HT-29 (cell line): ENCODE data around the gene CFAP46. TPM values are rescaled to one million over a fixed set of nuclear protein-coding genes. Genes with fewer than 3 reads are reported as not detected.
"Not testable (repeated sequence)": the region's sequence is repeated elsewhere in the genome, so short reads cannot be mapped to it uniquely, and the experiment has no call there.

Source experiments
- DNase-seq: peaks from one replicate; pipeline ENCODE4 v3.0.0-alpha.2; 2015; ENCODE audit warnings: low spot score
- total RNA-seq: library from RNA; depleted of rRNA; stranded (reverse); fragments of >200 nt; shearing (Covaris generic); gene quantifications from 2 replicates; pipeline ENCODE4 v1.2.3, GENCODE V29; 2014; rRNA removed

The CFAP46 gene
- total RNA-seq, 1 experiment from 2014 or later = not detected

GRCh38 chr10:132776821-132777220 is 165.5 kb downstream of the CFAP46 start:
- no peak for DNase-seq

DNA sequence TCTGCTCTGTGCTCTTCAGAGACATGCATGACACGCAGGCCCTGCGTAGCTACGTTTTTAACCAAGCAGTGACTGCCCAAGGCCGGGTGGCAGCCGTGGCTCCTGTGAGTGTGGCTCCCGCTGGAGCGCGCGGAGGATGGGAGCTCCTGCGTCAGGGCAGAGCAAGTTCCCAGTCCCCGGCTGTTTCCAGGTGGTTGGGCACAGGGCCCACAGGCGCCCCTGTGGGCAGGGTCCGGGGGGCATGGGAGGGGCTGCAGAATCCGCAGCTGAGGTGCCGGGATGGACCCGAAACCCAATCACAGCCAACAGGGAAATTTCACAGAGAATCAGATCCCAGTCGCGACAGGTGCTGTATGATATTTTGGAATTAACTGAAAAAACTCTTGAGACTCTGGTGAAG is 166.2 kb downstream of the CFAP46 start:
- DNase-seq = no peak

- peak; percentile 7 for DNase-seq
Observed at GRCh38 chr10:132774902-132775863, 167.2 kb downstream of the CFAP46 start.

- DNase-seq = no peak
Observed at GRCh38 chr10:132774181-132774901, 168.0 kb downstream of the CFAP46 start.

- not testable (repeated sequence) for DNase-seq
Observed at GRCh38 chr10:132772816-132773215, 169.6 kb downstream of the CFAP46 start.

- no peak for DNase-seq
Observed at GRCh38 chr10:132770061-132771021, 172.0 kb downstream of the CFAP46 start.

- no peak for DNase-seq
Observed at GRCh38 chr10:132768346-132769248, 173.8 kb downstream of the CFAP46 start.

DNA sequence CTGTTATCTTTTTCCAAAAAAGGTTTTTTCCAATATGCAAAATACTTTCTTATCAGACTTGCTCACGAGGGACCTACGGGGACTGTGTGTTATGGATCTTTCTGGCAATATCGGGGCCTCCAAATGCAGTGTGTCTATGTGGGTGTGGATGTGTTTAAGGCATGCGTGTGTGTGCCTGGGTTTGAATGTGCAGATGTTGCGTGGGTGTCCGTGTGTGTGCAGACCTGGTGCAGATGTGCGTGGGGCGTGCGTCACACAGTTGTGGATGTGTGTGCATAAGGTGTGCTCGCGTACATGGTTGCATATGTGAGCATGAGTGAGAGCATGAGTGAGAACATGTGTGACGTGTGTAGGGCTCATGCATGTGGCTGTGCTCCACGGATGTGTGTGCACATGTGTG is 176.1 kb downstream of the CFAP46 start:
- DNase-seq = no peak

- no peak for DNase-seq
Observed at GRCh38 chr10:132765435-132765834, 176.9 kb downstream of the CFAP46 start.

- no peak for DNase-seq
Observed at GRCh38 chr10:132764108-132764507, 178.3 kb downstream of the CFAP46 start.

DNA sequence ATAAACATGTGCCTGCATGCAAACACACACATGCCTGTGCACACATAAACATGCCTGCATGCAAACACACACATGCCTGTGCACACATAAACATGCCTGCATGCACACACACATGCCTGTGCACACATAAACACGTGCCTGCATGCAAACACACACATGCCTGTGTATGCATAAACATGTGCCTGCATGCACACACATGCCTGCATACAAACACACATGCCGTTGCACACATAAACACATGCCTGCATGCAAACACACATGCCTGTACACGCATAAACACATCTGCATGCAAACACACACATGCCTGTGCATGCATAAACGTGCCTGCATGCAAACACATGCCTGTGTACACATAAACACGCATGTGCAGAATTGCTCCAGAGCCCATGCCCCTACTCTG is 178.8 kb downstream of the CFAP46 start:
- no peak for DNase-seq

GRCh38 chr10:132762267-132762666 is 180.1 kb downstream of the CFAP46 start:
- DNase-seq = no peak

- DNase-seq = no peak
Observed at GRCh38 chr10:132761395-132762060, 180.8 kb downstream of the CFAP46 start.

DNA sequence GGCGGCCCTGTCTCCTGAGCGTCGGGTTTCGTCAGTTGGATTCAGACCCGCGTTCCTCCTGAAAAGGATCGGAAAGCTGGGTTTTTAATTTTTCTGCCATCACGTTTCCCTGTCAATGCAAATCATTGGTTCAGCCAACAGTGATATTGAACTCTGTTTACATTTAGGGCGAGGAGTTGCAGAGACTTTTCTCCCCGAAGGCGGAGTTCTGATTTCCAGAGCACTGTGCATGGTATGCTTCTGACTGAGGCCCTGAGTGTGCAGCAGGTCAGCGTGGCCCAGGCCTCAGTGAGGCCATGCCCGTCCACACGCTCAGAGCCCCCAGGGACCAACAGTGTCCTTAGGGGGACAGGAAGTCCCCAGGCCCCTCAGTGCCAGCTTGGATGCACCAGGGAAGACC is 183.5 kb downstream of the CFAP46 start:
- no peak for DNase-seq

Other genes with a start within 250 kb of the CFAP46 start
- not detected in 2 replicates for gene NKX6-2, start 156.4 kb downstream of the CFAP46 start, total RNA-seq
- gene ADGRA1, start 145.4 kb upstream of the CFAP46 start, total RNA-seq = not detected in 2 replicates
- 0.08 TPM in 1 of 2 replicates, not detected in the other for gene KNDC1, start 217.6 kb upstream of the CFAP46 start, total RNA-seq